Smooth muscle cell (in vitro differentiated cells): ENCODE data around the gene EVL. TPM values are rescaled to one million over a fixed set of nuclear protein-coding genes. Genes with fewer than 3 reads are reported as not detected.

Experiments used
- DNase-seq: peaks from one replicate; lab custom pipeline; 2025; ENCODE audit not compliant: unreplicated experiment; lab: John Stamatoyannopoulos, UW
- H2AFZ ChIP-seq: fragments of 200-600 bp; sonication (generic); 2 replicates; pipeline ENCODE4 v1.6.0; 2016; ENCODE audit warnings: antibody characterized with exemption, low read depth, mild to moderate bottlenecking
- H3F3A ChIP-seq: fragments of 200-600 bp; sonication (generic); 2 replicates; pipeline ENCODE4 v1.6.0; 2017; ENCODE audit warnings: antibody characterized with exemption, low read depth
- H3K27ac ChIP-seq: fragments of 200-600 bp; sonication (generic); 2 replicates; pipeline ENCODE4 v1.5.1; 2016; ENCODE audit warnings: low read depth, mild to moderate bottlenecking
- H3K27me3 ChIP-seq: fragments of 200-600 bp; sonication (generic); 2 replicates; pipeline ENCODE4 v1.6.1; 2016; ENCODE audit warnings: low read depth, mild to moderate bottlenecking
- H3K36me3 ChIP-seq: fragments of 200-600 bp; sonication (generic); 2 replicates; pipeline ENCODE4 v1.5.1; 2016; ENCODE audit warnings: low read depth
- H3K4me1 ChIP-seq: fragments of 200-600 bp; sonication (generic); 2 replicates; pipeline ENCODE4 v1.5.1; 2016; ENCODE audit warnings: low read depth
- H3K4me2 ChIP-seq: fragments of 200-600 bp; sonication (generic); 2 replicates; pipeline ENCODE4 v1.6.0; 2016; ENCODE audit warnings: mild to moderate bottlenecking
- H3K4me3 ChIP-seq: fragments of 200-600 bp; sonication (generic); 2 replicates; pipeline ENCODE4 v1.5.1; 2016; ENCODE audit warnings: mild to moderate bottlenecking
- H3K79me2 ChIP-seq: fragments of 200-600 bp; sonication (generic); 2 replicates; pipeline ENCODE4 v1.6.0; 2016; ENCODE audit warnings: low read depth, mild to moderate bottlenecking
- H3K9ac ChIP-seq: fragments of 200-600 bp; sonication (generic); 2 replicates; pipeline ENCODE4 v1.6.0; 2016; ENCODE audit warnings: low read depth
- H3K9me3 ChIP-seq: fragments of 200-600 bp; sonication (generic); replicated peaks from 2 replicates; pipeline ENCODE4 v1.5.1; 2016; ENCODE audit warnings: low read depth
- H4K20me1 ChIP-seq: fragments of 200-600 bp; sonication (generic); 2 replicates; pipeline ENCODE4 v1.6.0; 2016; ENCODE audit warnings: low read depth
- CTCF ChIP-seq: fragments of 200-600 bp; sonication (generic); IDR thresholded peaks from 2 replicates; pipeline ENCODE4 v1.5.1; 2017; ENCODE audit warnings: borderline replicate concordance, mild to moderate bottlenecking, antibody characterized with exemption; ENCODE audit not compliant: insufficient read depth, poor library complexity, severe bottlenecking
- WGBS: methylation state at CpG from one replicate; pipeline ENCODE4 v1.1.7; 2016; ENCODE audit warnings: low lambda C conversion rate; 5-methylcytosine and 5-hydroxymethylcytosine counted together
- polyA plus RNA-seq: library from polyadenylated mRNA; unstranded; fragments of >200 nt; fragmentation: Nextera tagmentation; extraction: Ambion mirVana; gene quantifications from 2 replicates; pipeline ENCODE4 v1.2.1, GENCODE V29; 2016
- total RNA-seq: library from RNA; depleted of rRNA; stranded (reverse); fragments of >200 nt; gene quantifications from 2 replicates; pipeline ENCODE4 v1.2.3, GENCODE V29; 2014

Gene EVL
- total and polyA plus RNA-seq, 2 experiments from 2014 or later = 19.5 to 26.3 TPM

DNA sequence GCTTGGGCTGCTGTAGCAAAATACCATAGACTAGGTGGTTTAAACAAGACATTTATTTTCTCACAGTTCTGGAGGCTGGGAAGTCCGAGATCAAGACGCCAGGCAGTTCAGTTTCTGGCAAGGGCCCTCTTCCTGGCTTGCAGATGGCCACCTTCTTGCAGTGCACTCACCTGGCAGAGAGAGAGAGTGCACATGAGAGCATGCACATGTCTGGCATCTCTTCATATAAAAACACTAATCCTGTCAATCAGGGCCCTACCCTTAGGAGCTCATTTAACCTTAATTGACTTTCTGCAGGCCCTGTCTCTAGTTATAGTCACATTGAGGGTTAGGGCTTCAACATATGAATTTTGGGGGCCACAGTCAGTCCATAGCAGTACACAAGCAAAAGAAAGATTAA, 12.4 kb upstream of the EVL start:
- TF ChIP-seq CTCF = no peak
- Histone ChIP-seq H3K79me2 (peaks cover 22% of the 10 kb centered on the region), H3F3A (peaks cover 5% of the 10 kb centered on the region), H3K4me3 (no peak overlapping the region), H3K27me3 (no peaks in the 10 kb centered on the region), H3K9me3 (no peaks in the 10 kb centered on the region), H3K9ac (no peak overlapping the region), H2AFZ (no peak overlapping the region), H4K20me1 (peaks cover 65% of the 10 kb centered on the region), H3K36me3 (no peaks in the 10 kb centered on the region), H3K4me1 (no peaks in the 10 kb centered on the region), H3K4me2 (no peak overlapping the region), H3K27ac (no peak overlapping the region)
- 47% methylated on average over 2 of the region's 2 CpGs for WGBS
- no peak for DNase-seq

DNA sequence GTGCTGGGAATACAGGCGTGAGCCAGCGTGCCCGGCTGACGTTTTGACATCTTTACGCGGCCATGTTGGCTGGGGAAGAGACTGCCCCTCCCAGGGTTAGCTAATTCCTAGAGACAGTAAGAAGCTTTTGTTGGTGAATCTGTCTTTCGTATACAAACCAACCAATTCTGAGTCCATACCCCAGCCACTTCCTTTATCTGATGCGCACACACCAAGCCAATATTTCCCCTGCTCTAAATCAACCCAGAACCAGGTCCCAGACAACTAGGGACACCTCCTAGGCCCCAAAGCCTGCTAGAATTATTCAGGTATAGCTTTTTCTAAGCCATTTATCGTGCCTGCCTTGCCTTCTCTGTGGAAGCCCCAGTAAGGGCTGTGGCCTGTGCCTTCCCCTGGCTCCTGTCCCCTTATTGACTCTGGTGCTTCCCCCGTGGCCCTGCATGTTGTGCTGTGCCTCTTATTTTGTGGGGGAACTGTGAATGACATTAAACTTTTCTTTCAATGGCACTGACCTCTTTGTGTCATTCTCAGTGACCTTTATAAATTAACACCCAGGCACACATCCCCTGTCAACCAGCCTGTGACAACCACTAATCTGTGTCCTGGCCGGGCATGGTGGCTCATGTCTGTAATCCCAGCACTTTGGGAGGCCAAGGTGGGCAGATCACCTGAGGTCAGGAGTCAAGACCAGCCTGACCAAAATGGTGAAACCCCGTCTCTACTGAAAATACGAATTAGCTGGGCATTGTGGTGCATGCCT, 10.7 kb upstream of the EVL start:
- H3K4me1 ChIP-seq = no peaks in the 10 kb centered on the region
- no peak overlapping the region for H3K27ac ChIP-seq
- H3K36me3 ChIP-seq = no peaks in the 10 kb centered on the region
- no peaks in the 10 kb centered on the region for H3K27me3 ChIP-seq
- peaks cover 66% of the 10 kb centered on the region for H4K20me1 ChIP-seq
- H2AFZ ChIP-seq = no peak overlapping the region
- no peak overlapping the region for H3K9ac ChIP-seq
- WGBS = 92% methylated on average over 13 of the region's 13 CpGs
- peaks cover 5% of the 10 kb centered on the region for H3F3A ChIP-seq
- H3K79me2 ChIP-seq = peaks cover 15% of the 10 kb centered on the region
- no peak overlapping the region for H3K4me2 ChIP-seq
- DNase-seq = no peak
- H3K9me3 ChIP-seq = no peaks in the 10 kb centered on the region
- TF ChIP-seq CTCF = no peak
- no peak overlapping the region for H3K4me3 ChIP-seq

DNA sequence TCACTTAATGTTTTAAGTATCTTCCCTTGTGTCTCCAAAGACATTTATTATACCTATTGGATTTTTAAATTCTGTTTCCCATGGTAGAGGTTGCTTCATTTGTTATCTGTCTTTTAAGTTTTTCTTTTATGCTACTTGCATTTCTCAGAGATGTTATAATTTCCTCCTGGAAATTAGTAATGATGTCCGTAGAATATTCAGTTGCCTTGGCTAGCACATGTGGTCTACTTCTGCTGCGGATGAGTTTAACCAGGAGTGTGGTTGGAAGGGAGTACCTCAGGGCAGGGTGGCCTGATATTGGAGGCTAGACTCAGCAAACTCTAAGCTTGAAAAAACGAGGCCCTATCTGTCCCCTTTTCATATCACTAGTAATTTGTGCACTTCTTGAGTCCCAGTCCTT, 8.8 kb upstream of the EVL start:
- TF ChIP-seq CTCF = no peak
- Histone ChIP-seq H3K4me3 (no peak overlapping the region), H3F3A (peaks cover 5% of the 10 kb centered on the region), H3K27ac (no peak overlapping the region), H3K9me3 (no peaks in the 10 kb centered on the region), H3K79me2 (peaks cover 11% of the 10 kb centered on the region), H4K20me1 (peaks cover 54% of the 10 kb centered on the region), H3K36me3 (no peaks in the 10 kb centered on the region), H3K9ac (no peak overlapping the region), H3K4me2 (no peak overlapping the region), H2AFZ (no peak overlapping the region), H3K4me1 (no peaks in the 10 kb centered on the region), H3K27me3 (no peaks in the 10 kb centered on the region)
- 64% methylated on average over 3 of the region's 3 CpGs for WGBS
- DNase-seq = no peak
